Measurements from ENCODE around the gene STK39.

DNA sequence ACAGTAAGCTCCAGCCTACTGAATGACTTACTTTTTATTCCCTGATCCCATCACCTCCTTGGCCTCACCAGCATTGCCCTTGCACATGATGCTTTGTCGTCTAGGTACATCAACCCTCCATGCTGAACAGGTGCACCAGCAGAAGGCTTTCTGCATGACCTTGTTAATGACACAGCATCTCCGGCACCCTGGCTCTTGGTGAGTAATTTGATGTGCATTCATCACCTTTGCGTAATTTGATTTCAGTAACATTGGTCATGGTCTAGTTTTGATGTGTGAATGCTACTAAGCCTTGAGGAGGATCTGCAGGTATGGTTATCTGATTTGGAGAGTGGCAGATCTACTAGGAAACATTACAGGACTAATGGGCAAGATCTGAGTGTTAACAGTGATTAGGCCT, 103.6 kb downstream of the STK39 start:
- TF ChIP-seq, protein P1, sequence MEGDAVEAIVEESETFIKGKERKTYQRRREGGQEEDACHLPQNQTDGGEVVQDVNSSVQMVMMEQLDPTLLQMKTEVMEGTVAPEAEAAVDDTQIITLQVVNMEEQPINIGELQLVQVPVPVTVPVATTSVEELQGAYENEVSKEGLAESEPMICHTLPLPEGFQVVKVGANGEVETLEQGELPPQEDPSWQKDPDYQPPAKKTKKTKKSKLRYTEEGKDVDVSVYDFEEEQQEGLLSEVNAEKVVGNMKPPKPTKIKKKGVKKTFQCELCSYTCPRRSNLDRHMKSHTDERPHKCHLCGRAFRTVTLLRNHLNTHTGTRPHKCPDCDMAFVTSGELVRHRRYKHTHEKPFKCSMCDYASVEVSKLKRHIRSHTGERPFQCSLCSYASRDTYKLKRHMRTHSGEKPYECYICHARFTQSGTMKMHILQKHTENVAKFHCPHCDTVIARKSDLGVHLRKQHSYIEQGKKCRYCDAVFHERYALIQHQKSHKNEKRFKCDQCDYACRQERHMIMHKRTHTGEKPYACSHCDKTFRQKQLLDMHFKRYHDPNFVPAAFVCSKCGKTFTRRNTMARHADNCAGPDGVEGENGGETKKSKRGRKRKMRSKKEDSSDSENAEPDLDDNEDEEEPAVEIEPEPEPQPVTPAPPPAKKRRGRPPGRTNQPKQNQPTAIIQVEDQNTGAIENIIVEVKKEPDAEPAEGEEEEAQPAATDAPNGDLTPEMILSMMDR (IDR thresholded peaks at IDR 0.05; ENCODE audit: insufficient read depth, low read length) = no peak
- TF ChIP-seq, protein P2, sequence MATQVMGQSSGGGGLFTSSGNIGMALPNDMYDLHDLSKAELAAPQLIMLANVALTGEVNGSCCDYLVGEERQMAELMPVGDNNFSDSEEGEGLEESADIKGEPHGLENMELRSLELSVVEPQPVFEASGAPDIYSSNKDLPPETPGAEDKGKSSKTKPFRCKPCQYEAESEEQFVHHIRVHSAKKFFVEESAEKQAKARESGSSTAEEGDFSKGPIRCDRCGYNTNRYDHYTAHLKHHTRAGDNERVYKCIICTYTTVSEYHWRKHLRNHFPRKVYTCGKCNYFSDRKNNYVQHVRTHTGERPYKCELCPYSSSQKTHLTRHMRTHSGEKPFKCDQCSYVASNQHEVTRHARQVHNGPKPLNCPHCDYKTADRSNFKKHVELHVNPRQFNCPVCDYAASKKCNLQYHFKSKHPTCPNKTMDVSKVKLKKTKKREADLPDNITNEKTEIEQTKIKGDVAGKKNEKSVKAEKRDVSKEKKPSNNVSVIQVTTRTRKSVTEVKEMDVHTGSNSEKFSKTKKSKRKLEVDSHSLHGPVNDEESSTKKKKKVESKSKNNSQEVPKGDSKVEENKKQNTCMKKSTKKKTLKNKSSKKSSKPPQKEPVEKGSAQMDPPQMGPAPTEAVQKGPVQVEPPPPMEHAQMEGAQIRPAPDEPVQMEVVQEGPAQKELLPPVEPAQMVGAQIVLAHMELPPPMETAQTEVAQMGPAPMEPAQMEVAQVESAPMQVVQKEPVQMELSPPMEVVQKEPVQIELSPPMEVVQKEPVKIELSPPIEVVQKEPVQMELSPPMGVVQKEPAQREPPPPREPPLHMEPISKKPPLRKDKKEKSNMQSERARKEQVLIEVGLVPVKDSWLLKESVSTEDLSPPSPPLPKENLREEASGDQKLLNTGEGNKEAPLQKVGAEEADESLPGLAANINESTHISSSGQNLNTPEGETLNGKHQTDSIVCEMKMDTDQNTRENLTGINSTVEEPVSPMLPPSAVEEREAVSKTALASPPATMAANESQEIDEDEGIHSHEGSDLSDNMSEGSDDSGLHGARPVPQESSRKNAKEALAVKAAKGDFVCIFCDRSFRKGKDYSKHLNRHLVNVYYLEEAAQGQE (IDR thresholded peaks at IDR 0.05; ENCODE audit: insufficient replicate concordance, low read depth) = no peak
- TF ChIP-seq POLR2AphosphoS5 (IDR thresholded peaks at IDR 0.05; ENCODE audit: low read depth) (no peak), GABPA (IDR thresholded peaks at IDR 0.05; ENCODE audit: low read depth) (no peak)

Measured in HL-60 (cell line).